WTC11 (cell line): Measurements from ENCODE around the gene TMEM217.

ENCODE experiments used
- CTCF ChIP-seq: fragments of 200-600 bp; IDR thresholded peaks from 2 replicates; pipeline ENCODE4 v1.8.0; 2022; ENCODE audit warnings: antibody characterized with exemption
- ETV6 ChIP-seq: sonication (generic); formaldehyde crosslinking; IDR thresholded peaks from 2 replicates; pipeline ENCODE4 v1.8.1; 2022; ENCODE audit warnings: mild to moderate bottlenecking, missing genetic modification reagents
- JUN ChIP-seq: sonication (generic); formaldehyde crosslinking; IDR thresholded peaks from 2 replicates; pipeline ENCODE4 v1.8.0; 2023; ENCODE audit warnings: mild to moderate bottlenecking, missing genetic modification reagents
- NFE2L1 ChIP-seq: sonication (generic); formaldehyde crosslinking; IDR thresholded peaks from 2 replicates; pipeline ENCODE4 v1.8.1; 2023; ENCODE audit warnings: missing genetic modification reagents
- NFYB ChIP-seq: sonication (generic); formaldehyde crosslinking; conservative IDR thresholded peaks from 2 replicates; pipeline ENCODE4 v1.8.0; 2022; ENCODE audit warnings: low read depth, missing genetic modification reagents
- SP1 ChIP-seq: sonication (generic); formaldehyde crosslinking; conservative IDR thresholded peaks from 2 replicates; pipeline ENCODE4 v1.8.1; 2022; ENCODE audit warnings: missing genetic modification reagents
- TF ChIP-seq, protein P1 (sequence below): sonication (generic); formaldehyde crosslinking; IDR thresholded peaks from 2 replicates; pipeline ENCODE4 v1.8.0; 2022; ENCODE audit warnings: mild to moderate bottlenecking, missing genetic modification reagents

DNA sequence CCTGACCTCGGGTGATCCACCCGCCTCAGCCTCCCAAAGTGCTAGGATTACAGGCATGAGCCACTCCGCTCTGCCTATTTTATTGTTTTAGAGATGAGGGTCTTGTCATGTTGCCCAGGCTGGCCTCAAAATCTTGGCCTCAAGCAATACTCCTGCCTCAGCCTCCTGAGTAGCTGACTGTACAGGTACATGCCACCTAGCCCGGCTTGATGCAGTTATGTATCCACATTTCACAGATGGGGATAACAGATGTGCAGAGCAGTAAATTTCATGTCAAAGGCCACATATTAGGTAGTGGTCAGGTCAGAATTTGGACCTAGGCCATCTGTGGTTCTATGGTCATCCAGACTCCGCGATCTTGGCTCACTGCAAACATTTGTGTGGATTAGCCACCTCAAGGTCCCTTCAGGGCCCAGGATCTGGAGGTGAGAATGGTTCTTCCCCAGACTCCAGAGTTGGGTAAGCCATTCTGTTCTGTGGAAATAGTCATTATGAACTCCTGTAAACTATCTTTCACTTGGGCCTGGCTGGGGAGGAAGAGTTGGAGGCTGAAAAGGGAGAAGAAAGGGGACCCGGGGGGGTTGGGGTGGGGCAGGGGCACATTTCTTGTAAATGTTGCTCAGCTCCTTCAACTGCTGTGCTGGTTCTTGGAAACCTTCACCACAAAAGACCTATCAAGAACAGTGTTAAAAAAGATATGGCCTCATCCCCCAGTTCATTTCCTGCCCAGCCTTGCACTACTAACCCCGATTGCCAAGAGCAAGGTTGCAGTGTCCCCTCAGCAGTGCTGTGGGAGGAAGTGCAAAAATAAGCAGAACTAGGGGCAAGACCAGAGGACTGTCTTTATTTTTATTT is 75.0 kb downstream of the TMEM217 start:
- TF ChIP-seq NFYB (CRISPR knock-in tag): no peak
- TF ChIP-seq CTCF: no peak
- no peak for TF ChIP-seq ETV6 (CRISPR knock-in tag)
- no peak for TF ChIP-seq SP1 (CRISPR knock-in tag)
- TF ChIP-seq, protein P1, sequence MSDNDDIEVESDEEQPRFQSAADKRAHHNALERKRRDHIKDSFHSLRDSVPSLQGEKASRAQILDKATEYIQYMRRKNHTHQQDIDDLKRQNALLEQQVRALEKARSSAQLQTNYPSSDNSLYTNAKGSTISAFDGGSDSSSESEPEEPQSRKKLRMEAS: no peak
- TF ChIP-seq JUN: no peak
- no peak for TF ChIP-seq NFE2L1 (CRISPR knock-in tag)
